Neural progenitor cell (in vitro differentiated cells): ENCODE results near the gene WDR27.

ENCODE experiments used
- CTCF ChIP-seq: fragments of 200-600 bp; sonication (generic); IDR thresholded peaks from 2 replicates; pipeline ENCODE4 v1.5.1; 2017; ENCODE audit warnings: antibody characterized with exemption, mild to moderate bottlenecking
- EZH2 ChIP-seq: fragments of 200-600 bp; sonication (generic); IDR thresholded peaks from 2 replicates; pipeline ENCODE4 v1.6.1; 2017; ENCODE audit warnings: antibody characterized with exemption, mild to moderate bottlenecking, moderate library complexity
- EZH2phosphoT487 ChIP-seq: fragments of 200-600 bp; sonication (generic); IDR thresholded peaks from 2 replicates; pipeline ENCODE4 v1.6.1; 2017; ENCODE audit warnings: antibody characterized with exemption

GRCh38 chr6:169574420-169574819, 127.4 kb downstream of the WDR27 start:
- TF ChIP-seq CTCF (no peak), EZH2 (no peak), EZH2phosphoT487 (no peak)
